Measurements from ENCODE around the gene PCSK4.

The PCSK4 gene

GRCh38 chr19:1469255-1470054 is 20.7 kb downstream of the PCSK4 start:
- DNase-seq: no peak

GRCh38 chr19:1468821-1469254 is 21.3 kb downstream of the PCSK4 start:
- no peak for DNase-seq

- DNase-seq: no peak
Observed at GRCh38 chr19:1468274-1468820, 21.8 kb downstream of the PCSK4 start.

- no peak for DNase-seq
Observed at GRCh38 chr19:1467490-1468273, 22.5 kb downstream of the PCSK4 start.

DNA sequence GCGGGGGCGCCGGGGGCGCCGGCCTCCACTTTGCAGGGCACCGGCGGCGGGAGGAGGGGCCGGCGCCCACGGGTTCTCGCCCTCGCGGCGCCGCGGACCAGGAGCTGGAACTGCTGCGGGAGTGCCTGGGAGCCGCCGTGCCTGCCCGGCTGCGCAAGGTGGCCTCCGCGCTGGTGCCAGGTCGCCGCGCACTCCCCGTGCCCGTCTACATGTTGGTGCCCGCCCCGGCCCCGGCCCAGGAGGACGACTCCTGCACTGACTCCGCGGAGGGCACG is 23.0 kb downstream of the PCSK4 start:
- DNase-seq: no peak

DNA sequence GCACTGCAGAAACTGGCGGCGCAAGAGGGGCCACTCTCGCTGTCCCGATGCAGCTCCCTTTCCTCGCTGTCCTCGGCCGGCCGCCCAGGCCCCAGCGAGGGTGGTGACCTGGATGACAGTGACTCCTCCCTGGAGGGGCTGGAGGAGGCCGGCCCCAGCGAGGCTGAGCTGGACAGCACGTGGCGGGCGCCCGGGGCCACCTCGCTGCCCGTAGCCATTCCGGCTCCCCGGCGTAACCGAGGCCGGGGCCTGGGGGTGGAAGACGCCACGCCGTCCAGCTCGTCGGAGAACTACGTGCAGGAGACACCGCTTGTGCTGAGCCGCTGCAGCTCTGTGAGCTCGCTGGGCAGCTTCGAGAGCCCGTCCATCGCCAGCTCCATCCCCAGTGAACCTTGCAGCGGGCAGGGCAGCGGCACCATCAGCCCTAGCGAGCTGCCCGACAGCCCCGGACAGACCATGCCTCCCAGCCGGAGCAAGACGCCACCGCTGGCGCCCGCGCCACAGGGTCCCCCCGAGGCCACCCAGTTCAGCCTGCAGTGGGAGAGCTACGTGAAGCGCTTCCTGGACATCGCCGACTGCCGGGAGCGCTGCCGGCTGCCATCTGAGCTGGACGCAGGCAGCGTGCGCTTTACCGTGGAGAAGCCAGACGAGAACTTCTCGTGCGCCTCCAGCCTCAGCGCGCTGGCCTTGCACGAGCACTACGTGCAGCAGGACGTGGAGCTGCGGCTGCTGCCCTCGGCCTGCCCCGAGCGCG is 23.5 kb downstream of the PCSK4 start:
- no peak for DNase-seq

GRCh38 chr19:1466018-1466460 is 24.1 kb downstream of the PCSK4 start:
- no peak for DNase-seq

DNA sequence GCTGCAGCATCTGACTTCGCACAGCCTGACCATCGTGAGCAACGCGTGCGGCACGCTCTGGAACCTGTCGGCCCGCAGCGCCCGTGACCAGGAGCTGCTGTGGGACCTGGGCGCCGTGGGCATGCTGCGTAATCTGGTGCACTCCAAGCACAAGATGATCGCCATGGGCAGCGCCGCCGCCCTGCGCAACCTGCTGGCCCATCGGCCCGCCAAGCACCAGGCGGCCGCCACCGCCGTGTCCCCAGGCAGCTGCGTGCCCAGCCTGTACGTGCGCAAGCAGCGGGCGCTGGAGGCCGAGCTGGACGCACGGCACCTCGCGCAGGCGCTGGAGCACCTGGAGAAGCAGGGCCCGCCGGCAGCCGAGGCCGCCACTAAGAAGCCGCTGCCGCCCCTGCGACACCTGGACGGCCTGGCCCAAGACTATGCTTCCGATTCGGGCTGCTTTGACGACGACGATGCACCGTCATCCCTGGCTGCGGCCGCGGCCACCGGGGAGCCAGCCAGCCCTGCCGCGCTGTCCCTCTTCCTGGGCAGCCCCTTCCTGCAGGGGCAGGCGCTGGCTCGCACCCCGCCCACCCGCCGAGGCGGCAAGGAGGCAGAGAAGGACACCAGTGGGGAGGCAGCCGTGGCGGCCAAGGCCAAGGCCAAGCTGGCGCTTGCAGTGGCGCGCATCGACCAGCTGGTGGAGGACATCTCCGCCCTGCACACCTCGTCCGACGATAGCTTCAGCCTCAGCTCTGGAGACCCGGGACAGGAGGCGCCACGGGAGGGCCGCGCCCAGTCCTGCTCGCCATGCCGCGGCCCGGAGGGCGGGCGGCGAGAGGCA is 24.7 kb downstream of the PCSK4 start:
- DNase-seq: no peak

DNA sequence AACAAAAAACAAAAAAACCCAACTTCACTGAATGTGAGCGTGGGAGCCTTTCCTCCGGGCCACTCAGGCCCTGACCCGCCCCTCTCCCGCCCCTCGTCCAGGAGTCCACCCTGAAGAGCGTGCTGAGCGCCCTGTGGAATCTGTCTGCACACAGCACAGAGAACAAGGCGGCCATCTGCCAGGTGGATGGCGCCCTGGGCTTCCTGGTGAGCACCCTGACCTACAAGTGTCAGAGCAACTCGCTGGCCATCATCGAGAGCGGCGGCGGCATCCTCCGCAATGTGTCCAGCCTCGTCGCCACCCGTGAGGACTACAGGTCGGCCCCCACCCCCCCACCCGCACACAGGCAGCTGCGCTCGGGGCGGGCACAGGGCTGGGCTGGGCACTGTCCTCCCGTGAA is 28.3 kb downstream of the PCSK4 start:
- DNase-seq: no peak

- DNase-seq: no peak
Observed at GRCh38 chr19:1460033-1460995, 29.8 kb downstream of the PCSK4 start.

DNA sequence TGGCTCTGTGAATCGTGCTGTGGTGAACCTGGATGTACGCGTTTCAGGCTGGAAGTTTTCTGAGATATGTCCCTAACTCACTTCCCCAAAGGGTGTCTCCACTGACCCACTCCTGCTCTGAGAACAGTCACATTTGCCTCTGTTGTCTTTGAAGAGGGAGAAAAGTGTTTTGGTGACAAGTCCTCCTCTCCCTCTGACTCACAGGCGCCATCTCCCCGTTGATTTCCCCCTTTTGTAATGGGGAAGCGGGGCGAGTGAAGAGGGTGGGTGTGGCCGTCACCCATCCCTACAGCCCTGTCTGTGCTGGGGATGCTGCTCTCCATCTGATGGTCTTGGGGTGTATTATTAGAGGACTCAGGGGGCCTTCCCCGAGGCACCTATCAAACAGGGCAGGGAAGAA is 30.7 kb downstream of the PCSK4 start:
- DNase-seq: no peak

GRCh38 chr19:1457892-1458291 is 32.3 kb downstream of the PCSK4 start:
- DNase-seq: no peak

DNA sequence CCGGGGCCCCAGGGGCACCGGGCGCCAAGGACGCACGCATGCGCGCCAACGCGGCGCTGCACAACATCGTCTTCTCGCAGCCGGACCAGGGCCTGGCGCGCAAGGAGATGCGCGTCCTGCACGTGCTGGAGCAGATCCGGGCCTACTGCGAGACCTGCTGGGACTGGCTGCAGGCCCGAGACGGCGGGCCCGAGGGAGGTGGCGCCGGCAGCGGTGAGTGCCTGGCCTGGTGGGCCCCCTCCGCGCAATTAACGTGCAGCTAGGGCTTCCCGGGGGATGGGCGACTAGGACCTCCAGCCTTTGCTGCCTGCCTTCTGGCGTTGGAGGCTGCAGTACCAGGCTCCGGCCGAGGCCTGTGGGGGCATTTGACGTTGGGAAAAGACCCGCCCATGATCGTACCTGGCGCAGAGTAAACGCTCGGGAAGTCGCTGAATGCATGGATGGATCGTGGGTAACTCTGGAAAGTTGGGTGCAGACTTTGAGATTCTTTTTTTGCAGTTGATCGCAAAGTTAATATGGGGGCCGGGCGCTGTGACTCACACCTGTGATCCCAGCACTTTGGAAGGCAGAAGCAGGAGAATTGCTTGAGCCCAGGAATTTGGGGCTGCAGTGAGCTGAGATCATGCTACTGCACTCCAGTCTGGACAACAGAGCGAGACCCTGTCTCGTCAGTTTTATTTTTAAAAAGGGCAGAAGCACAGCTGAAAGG is 33.0 kb downstream of the PCSK4 start:
- no peak for DNase-seq

- DNase-seq: no peak
Observed at GRCh38 chr19:1456121-1456900, 33.8 kb downstream of the PCSK4 start.

DNA sequence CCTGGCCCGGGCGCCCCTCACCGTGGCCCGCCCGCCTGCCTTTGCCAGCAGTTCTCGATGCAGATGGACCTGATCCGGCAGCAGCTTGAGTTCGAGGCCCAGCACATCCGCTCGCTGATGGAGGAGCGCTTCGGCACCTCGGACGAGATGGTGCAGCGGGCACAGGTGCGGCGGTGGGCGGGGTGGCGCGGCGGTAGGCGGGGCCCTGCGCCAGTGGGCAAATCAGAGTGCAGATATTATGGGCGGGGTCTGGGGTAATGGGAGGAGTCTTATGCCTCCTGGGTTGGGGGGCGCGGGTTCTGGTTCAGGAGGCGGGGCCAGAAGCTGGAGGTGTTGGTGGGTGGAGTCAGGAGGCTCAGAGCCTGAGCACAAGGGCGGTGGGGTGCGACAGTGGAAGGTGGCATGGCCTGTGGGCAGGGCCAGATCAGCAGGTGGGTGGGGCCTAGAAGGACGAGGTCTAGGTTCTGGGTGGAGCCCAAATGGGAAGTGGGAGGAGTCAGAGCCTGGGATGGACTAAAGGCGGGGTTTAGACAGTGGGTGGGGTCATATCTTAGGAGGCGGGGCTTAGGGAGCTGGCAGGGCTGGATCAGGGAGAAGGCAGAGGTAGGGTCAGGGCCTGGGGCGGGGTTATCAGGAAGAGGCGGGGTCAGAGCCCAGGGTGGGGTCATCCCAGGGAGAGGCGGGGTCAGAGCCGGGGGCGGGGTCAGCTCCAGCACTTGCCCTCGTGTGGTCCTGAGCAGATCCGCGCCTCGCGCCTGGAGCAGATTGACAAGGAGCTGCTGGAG is 34.6 kb downstream of the PCSK4 start:
- no peak for DNase-seq

GRCh38 chr19:1455002-1455335 is 35.2 kb downstream of the PCSK4 start:
- no peak for DNase-seq

DNA sequence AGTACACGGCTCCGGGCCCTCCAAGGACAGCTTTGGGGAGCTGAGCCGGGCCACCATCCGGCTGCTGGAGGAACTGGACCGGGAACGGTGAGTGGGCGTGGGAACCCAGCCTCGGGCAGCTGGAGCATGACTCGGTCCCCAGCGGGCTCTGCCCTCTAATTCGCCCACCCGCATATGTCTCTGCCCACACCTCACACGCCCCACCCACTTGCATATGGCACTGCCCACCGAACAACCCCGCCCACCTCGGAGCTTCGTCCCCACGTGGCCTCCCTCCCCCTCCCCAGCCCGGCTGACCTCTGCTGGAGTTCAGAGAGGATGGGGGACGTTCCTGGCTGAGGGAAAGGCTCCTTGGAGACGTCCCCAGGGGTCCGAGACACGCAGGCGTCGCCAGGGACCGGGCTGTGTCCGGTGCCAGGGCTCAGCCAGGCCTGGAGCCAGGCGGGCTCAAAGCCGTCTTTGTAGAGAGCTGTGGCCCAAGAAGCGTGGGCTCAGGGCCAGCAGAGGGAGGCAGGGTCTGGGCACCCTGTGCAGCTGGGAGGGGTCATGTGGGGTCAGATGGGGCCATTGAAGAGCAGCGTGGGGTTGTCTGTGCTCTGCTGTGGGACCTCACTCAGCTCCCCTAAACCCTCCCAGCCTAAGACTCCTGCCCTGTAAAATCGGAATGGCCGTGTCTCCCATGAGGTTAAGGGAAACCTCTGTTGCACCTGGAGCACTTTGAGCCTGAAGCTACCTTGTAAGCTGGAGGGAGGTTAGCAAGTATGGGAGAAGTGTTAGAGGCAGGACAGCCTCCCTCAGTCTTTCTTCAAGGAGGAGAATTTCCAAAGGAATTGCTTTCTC is 36.4 kb downstream of the PCSK4 start:
- peak; percentile 18 for DNase-seq
